Cardiac muscle cell (in vitro differentiated cells and primary cell): ENCODE results near the gene ARHGAP10. TPM values are rescaled to one million over a fixed set of nuclear protein-coding genes. Genes with fewer than 3 reads are reported as not detected.

Experiments
- DNase-seq, 2 donors: peaks; one replicate each; pipeline versions ENCODE4 v3.0.0 to v3.0.0-alpha.2; 2010 to 2017; ENCODE audit warnings: low read depth in 1 of 2, low spot score in 1 of 2
- H3K27ac ChIP-seq: fragments of 200-600 bp; sonication (generic); 2 replicates; pipeline ENCODE4 v1.5.1; 2016
- H3K27me3 ChIP-seq: fragments of 200-600 bp; sonication (generic); 2 replicates; pipeline ENCODE4 v1.6.0; 2016; ENCODE audit warnings: control low read depth
- H3K36me3 ChIP-seq: fragments of 200-600 bp; sonication (generic); 2 replicates; pipeline ENCODE4 v1.5.1; 2016; ENCODE audit warnings: control low read depth
- H3K4me1 ChIP-seq: fragments of 200-600 bp; sonication (generic); 2 replicates; pipeline ENCODE4 v1.8.1; 2017; ENCODE audit warnings: low read depth, mild to moderate bottlenecking, mixed run types
- H3K4me3 ChIP-seq: fragments of 200-600 bp; sonication (generic); 2 replicates; pipeline ENCODE4 v1.5.1; 2016; ENCODE audit warnings: mild to moderate bottlenecking
- H3K9me3 ChIP-seq: fragments of 200-600 bp; sonication (generic); 2 replicates; pipeline ENCODE4 v1.5.1; 2017; ENCODE audit warnings: low read depth, mild to moderate bottlenecking, control low read depth
- CTCF ChIP-seq: IDR thresholded peaks from 2 replicates; pipeline ENCODE4 v1.5.1; 2012; ENCODE audit warnings: low read depth, mild to moderate bottlenecking, low read length
- polyA plus RNA-seq: library from polyadenylated mRNA; unstranded; fragments of >200 nt; fragmentation: Nextera tagmentation; extraction: Ambion mirVana; gene quantifications from 2 replicates; pipeline ENCODE4 v1.2.1, GENCODE V29; 2016
- total RNA-seq: library from RNA; depleted of rRNA; stranded (reverse); fragments of >200 nt; gene quantifications from 2 replicates; pipeline ENCODE4 v1.2.3, GENCODE V29; 2016

Gene ARHGAP10
- total and polyA plus RNA-seq, 2 experiments from 2014 or later, result 12.1 to 15.0 TPM

DNA sequence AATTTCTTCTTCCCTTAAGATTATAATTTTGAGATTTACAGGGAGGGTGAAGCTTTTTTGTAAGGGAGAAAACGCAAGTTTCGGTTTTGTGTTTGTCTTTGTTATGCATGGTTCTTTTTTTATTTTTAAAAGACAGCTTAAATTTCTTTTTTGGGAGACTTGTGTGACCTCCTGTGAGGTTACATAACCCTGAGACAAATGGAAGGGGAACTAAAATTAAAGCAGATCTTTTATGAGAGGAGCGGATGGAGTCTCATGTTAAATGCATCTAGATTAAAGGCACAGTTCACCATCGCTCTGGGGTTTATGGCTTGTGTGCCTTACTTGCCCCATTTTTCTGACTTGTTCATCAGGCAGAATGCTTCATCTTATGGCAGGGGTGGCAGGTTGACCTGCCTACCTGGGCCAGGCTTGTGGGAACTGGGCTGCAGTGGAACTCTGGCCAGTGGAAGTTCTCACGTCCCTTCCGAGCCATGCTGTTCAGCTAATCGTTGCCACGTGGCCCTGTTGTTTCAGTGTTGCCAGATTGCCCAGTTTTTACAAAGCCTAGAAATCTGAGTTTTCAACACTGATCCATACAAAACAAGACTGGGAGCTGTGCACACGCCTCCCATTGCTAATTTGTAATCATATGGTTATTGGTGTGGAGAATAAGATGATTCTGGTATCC, 291.8 kb downstream of the ARHGAP10 start:
- Histone ChIP-seq H3K4me3 (no peak overlapping the region), H3K4me1 (no peaks in the 10 kb centered on the region), H3K27me3 (no peaks in the 10 kb centered on the region), H3K36me3 (no peaks in the 10 kb centered on the region), H3K9me3 (no peaks in the 10 kb centered on the region), H3K27ac (no peak overlapping the region)
- TF ChIP-seq CTCF, result no peak
- DNase-seq, result no peak

DNA sequence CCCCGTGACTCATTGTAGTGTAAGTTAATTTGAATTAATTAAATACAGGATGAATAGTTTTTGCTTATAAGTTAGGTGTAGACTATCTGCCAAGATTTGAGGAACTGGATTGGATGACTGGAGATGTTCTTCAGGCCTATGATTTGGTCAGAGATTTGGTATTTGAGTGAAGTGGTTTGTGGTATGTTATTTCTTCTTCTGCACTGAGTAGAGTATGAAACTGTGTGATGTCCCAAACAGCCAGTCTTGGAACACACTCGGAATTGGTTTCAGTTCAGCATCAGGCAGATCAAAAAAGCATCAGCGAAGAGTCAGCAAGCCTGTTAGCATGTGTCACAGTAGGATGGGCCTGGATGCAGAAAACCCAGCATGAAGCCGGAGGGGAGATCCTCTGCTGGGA, 294.1 kb downstream of the ARHGAP10 start:
- H3K4me1 ChIP-seq, result no peaks in the 10 kb centered on the region
- DNase-seq, result peak in 1 of 2 donors; percentile 13
- H3K36me3 ChIP-seq, result no peaks in the 10 kb centered on the region
- no peaks in the 10 kb centered on the region for H3K27me3 ChIP-seq
- no peak for TF ChIP-seq CTCF
- H3K27ac ChIP-seq, result no peak overlapping the region
- H3K4me3 ChIP-seq, result no peak overlapping the region
- H3K9me3 ChIP-seq, result no peaks in the 10 kb centered on the region

GRCh38 chr4:148027201-148027600, 295.3 kb downstream of the ARHGAP10 start:
- Histone ChIP-seq H3K9me3 (no peaks in the 10 kb centered on the region), H3K27ac (no peak overlapping the region), H3K4me3 (no peak overlapping the region), H3K36me3 (no peaks in the 10 kb centered on the region), H3K4me1 (no peaks in the 10 kb centered on the region), H3K27me3 (no peaks in the 10 kb centered on the region)
- no peak for TF ChIP-seq CTCF
- no peak for DNase-seq

- Histone ChIP-seq H3K9me3 (no peaks in the 10 kb centered on the region), H3K27me3 (no peaks in the 10 kb centered on the region), H3K4me1 (no peaks in the 10 kb centered on the region), H3K27ac (no peak overlapping the region), H3K4me3 (no peak overlapping the region), H3K36me3 (no peaks in the 10 kb centered on the region)
- no peak for TF ChIP-seq CTCF
- no peak for DNase-seq
Observed at GRCh38 chr4:148029781-148030180, 297.9 kb downstream of the ARHGAP10 start.

GRCh38 chr4:148030193-148030873, 298.4 kb downstream of the ARHGAP10 start:
- H3K4me1 ChIP-seq, result no peaks in the 10 kb centered on the region
- no peaks in the 10 kb centered on the region for H3K9me3 ChIP-seq
- H3K4me3 ChIP-seq, result no peak overlapping the region
- no peaks in the 10 kb centered on the region for H3K27me3 ChIP-seq
- DNase-seq, result peak in 1 of 2 donors; percentile 83
- H3K27ac ChIP-seq, result no peak overlapping the region
- H3K36me3 ChIP-seq, result no peaks in the 10 kb centered on the region
- TF ChIP-seq CTCF, result no peak
